Gastrocnemius medialis (tissue), 4 donors: ENCODE measurements around the gene COG7. TPM values are rescaled to one million over a fixed set of nuclear protein-coding genes. Genes with fewer than 3 reads are reported as not detected.
A peak's percentile ranks its signal among the peaks of the same experiment; 100 is the strongest.

Source experiments
- ATAC-seq, 2 donors: fragments of 150-250 bp; one replicate each; pipeline ENCODE4 v1.9.1; 2016
- DNase-seq, 2 donors: peaks; one replicate each; pipeline ENCODE4 v3.0.0-alpha.2; 2019
- H3K27ac ChIP-seq, 4 donors: fragments of 200-600 bp; sonication (generic); 1 replicate in 1 of 4; 2 replicates in 3 of 4; pipeline ENCODE4 v1.5.1; 2016 to 2018; ENCODE audit warnings: mild to moderate bottlenecking in 2 of 4, moderate library complexity in 1 of 4
- H3K27me3 ChIP-seq, 3 donors: fragments of 200-600 bp; sonication (generic) in 2 of 3; 1 replicate in 1 of 3; 2 replicates in 2 of 3; pipeline versions ENCODE4 v1.5.1 to v1.6.0; 2016 to 2019; ENCODE audit warnings: mild to moderate bottlenecking in 1 of 3, moderate library complexity in 1 of 3
- H3K36me3 ChIP-seq, 2 donors: fragments of 200-600 bp; sonication (generic) in 1 of 2; one replicate each; pipeline ENCODE4 v1.5.1; 2017 to 2018
- H3K4me1 ChIP-seq, 2 donors: fragments of 200-600 bp; sonication (generic) in 1 of 2; one replicate each; pipeline ENCODE4 v1.5.1; 2016 to 2017; ENCODE audit warnings: mild to moderate bottlenecking in 2 of 2
- H3K4me3 ChIP-seq, 4 donors: fragments of 200-600 bp; sonication (generic) in 3 of 4; 1 replicate in 1 of 4; 2 replicates in 3 of 4; pipeline ENCODE4 v1.5.1; 2016 to 2019; ENCODE audit warnings: mild to moderate bottlenecking in 2 of 4
- H3K9me3 ChIP-seq, 3 donors: fragments of 200-600 bp; sonication (generic) in 2 of 3; 1 replicate in 1 of 3; 2 replicates in 2 of 3; pipeline ENCODE4 v1.5.1; 2016 to 2019
- CTCF ChIP-seq, 5 experiments: fragments of 450-650 bp in 3 of 5; fragments of 200-600 bp in 2 of 5; sonication (generic) in 2 of 5; IDR thresholded peaks in 4 of 5; conservative IDR thresholded peaks in 1 of 5; 1 replicate in 4 of 5; 2 replicates in 1 of 5; pipeline ENCODE4 v1.5.1; 2016 to 2019; ENCODE audit warnings: antibody characterized with exemption in 5 of 5, mild to moderate bottlenecking in 3 of 5, moderate library complexity in 3 of 5
- POLR2A ChIP-seq, 2 donors: fragments of 450-650 bp; IDR thresholded peaks; one replicate each; pipeline ENCODE4 v1.6.1; 2017; ENCODE audit warnings: antibody characterized with exemption in 2 of 2, mild to moderate bottlenecking in 2 of 2, moderate library complexity in 2 of 2
- in situ Hi-C, 4 donors: fragments of 200-750 bp; cut with MboI; loops; one replicate each; pipeline versions ENCODE4 v1.15.0 to v1.8.0; 2017; ENCODE audit warnings: low sequenced_read_pairs in 4 of 4
- intact Hi-C: fragments of 100-400 bp; cut with DNase I; formaldehyde crosslinking; loops from one replicate; pipeline ENCODE4 v1.15.1; 2023; ENCODE audit warnings: low total_unique reads
- total RNA-seq, 4 donors: library from RNA; depleted of rRNA; stranded (reverse); fragments of >200 nt; gene quantifications; one replicate each; pipeline versions ENCODE4 v1.1.0 to v1.2.3, GENCODE V29; 2016

The COG7 gene
- total RNA-seq, 4 donors from 2014 or later = 6.6 to 12.9 (median 7.1) TPM

DNA sequence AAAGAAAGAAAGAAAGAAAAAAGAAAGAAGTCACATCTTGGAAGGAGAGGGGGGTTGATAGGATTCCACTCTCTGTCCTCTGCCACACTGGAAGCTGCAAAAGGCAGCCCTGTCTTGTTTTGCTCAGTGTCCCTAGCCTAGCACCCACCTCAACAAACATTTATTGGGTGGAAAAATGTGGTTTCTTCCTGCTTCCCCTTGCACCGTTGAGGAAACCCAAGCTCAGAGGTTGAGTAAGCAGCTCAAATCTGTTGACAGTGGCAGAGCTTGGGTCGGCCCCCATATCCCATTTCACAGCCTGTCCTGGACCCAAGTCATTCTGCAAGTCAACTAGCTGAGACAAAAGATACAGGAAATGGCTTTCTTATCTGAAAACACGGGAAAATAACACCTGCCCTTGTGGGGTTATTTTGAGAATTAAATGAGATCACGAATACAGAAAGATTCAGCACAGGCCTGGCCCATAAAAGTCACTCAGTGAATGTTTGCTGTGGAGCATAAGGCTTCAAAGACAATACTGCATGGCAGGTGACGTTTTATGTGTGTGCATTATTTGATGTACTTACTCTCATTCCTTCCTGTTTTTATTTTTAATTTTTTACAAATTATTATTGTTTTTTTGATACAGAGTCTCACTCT, 87.3 kb downstream of the COG7 start:
- TF ChIP-seq CTCF (IDR thresholded peaks at IDR 0.05 in 4 of 5, conservative IDR thresholded peaks at IDR 0.05 in 1 of 5) (no peak), POLR2A (IDR thresholded peaks at IDR 0.05) (no peak)
- peaks cover 6 to 24% of the 10 kb centered on the region in 2 donors for H3K4me1 ChIP-seq
- no peaks in the 10 kb centered on the region for H3K36me3 ChIP-seq
- H3K27me3 ChIP-seq = no peaks in the 10 kb centered on the region
- no peak overlapping the region for H3K4me3 ChIP-seq
- no peaks in the 10 kb centered on the region for H3K9me3 ChIP-seq
- in situ Hi-C loops = no loop called here
- ATAC-seq = peak; percentile 91 to 92
- DNase-seq = peak; percentile 44 to 65
- intact Hi-C loops = loop anchor here (5.0 kb wide), 1 partner anchor 37 kb away; no protein-coding TSS in a partner anchor
- peak overlapping the region; percentile 51 to 63 (median 56) for H3K27ac ChIP-seq

- no peaks in the 10 kb centered on the region for H3K9me3 ChIP-seq
- H3K4me1 ChIP-seq = peaks cover 6 to 24% of the 10 kb centered on the region in 2 donors
- intact Hi-C loops = loop anchor here (5.0 kb wide), 1 partner anchor 50 kb away; no protein-coding TSS in a partner anchor
- ATAC-seq = peak; percentile 65 to 71
- in situ Hi-C loops = no loop called here
- no peak overlapping the region for H3K4me3 ChIP-seq
- DNase-seq = peak; percentile 64 to 68
- H3K27ac ChIP-seq = peak overlapping the region in 3 of 4 donors; percentile 66 to 78 (median 69)
- no peak for TF ChIP-seq POLR2A (IDR thresholded peaks at IDR 0.05)
- no peak for TF ChIP-seq CTCF (IDR thresholded peaks at IDR 0.05 in 4 of 5, conservative IDR thresholded peaks at IDR 0.05 in 1 of 5)
- H3K36me3 ChIP-seq = no peaks in the 10 kb centered on the region
- no peaks in the 10 kb centered on the region for H3K27me3 ChIP-seq
Observed at GRCh38 chr16:23362460-23363317, 90.3 kb downstream of the COG7 start.

DNA sequence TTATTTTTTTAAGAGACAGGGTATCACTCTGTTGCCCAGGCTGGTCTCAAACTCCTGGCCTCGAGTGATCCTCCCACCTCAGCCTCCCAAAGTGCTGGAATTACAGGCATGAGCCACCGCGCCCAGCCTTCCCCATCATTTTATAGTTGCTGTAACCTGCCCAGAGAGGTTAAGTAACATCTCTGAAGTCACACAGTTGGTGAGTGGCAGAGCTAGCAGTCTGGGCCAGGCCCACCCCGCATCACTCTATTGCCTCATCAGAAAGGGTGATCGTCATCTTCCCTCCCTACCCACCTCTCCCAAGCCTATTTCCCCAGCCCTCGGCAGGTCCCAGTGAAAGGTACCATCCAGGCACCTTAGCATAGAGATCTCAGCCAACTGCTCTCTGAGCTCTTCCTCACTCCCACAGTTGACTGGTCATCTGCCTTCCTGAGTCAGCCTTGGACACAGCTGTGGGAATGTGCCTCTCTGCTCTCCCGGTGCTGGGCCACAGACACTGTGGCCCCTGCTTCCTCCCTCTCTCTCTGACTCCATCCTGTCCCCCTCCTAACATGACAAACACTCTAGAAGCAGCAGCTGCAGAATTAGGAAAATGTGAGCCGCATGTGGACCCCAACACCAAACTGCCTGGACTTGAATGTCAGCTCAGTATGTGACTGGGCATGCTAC, 93.8 kb downstream of the COG7 start:
- intact Hi-C loops = no loop called here
- H3K9me3 ChIP-seq = no peaks in the 10 kb centered on the region
- in situ Hi-C loops = no loop called here
- no peak for DNase-seq
- H3K27me3 ChIP-seq = no peaks in the 10 kb centered on the region
- no peak for ATAC-seq
- H3K36me3 ChIP-seq = no peaks in the 10 kb centered on the region
- peaks cover 0 to 10% of the 10 kb centered on the region in 2 donors for H3K4me1 ChIP-seq
- H3K4me3 ChIP-seq = no peak overlapping the region
- TF ChIP-seq POLR2A (IDR thresholded peaks at IDR 0.05) (no peak), CTCF (IDR thresholded peaks at IDR 0.05 in 4 of 5, conservative IDR thresholded peaks at IDR 0.05 in 1 of 5) (no peak)
- H3K27ac ChIP-seq = no peak overlapping the region

DNA sequence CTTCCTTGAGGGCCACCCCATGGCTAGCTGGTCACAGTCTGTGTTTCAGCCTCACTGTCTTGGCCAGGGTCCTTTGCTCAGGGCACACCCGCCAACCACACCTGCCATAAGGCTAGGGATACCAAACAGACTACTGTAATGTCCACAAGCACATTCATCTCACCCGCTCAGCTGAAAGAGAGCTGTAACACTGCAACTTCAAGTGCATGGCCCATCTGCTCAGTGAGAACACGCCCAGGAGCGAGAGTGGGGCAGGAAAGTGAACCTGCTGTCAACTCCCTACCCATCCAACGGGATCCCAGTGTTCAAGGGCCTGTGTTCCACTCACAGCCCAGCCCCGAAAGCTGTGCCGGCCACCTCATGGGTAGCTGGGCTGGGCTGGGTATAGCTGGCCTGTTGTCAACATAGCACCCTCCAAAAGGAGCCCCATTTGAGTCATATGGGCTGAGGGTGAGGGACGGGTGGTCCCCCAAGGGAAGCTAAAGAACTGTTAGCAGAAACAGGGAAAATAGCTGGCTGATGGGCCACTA, 95.2 kb downstream of the COG7 start:
- in situ Hi-C loops (no loop called here), intact Hi-C loops (no loop called here)
- Histone ChIP-seq H3K27me3 (no peaks in the 10 kb centered on the region), H3K4me1 (peaks cover 0 to 5% of the 10 kb centered on the region in 2 donors), H3K36me3 (no peaks in the 10 kb centered on the region), H3K27ac (no peak overlapping the region), H3K9me3 (no peaks in the 10 kb centered on the region), H3K4me3 (no peak overlapping the region)
- ATAC-seq (no peak), DNase-seq (no peak)
- no peak for TF ChIP-seq POLR2A (IDR thresholded peaks at IDR 0.05)
- TF ChIP-seq CTCF (IDR thresholded peaks at IDR 0.05 in 4 of 5, conservative IDR thresholded peaks at IDR 0.05 in 1 of 5) = no peak
